ENCODE data around the gene MAT2A.

Gene MAT2A

DNA sequence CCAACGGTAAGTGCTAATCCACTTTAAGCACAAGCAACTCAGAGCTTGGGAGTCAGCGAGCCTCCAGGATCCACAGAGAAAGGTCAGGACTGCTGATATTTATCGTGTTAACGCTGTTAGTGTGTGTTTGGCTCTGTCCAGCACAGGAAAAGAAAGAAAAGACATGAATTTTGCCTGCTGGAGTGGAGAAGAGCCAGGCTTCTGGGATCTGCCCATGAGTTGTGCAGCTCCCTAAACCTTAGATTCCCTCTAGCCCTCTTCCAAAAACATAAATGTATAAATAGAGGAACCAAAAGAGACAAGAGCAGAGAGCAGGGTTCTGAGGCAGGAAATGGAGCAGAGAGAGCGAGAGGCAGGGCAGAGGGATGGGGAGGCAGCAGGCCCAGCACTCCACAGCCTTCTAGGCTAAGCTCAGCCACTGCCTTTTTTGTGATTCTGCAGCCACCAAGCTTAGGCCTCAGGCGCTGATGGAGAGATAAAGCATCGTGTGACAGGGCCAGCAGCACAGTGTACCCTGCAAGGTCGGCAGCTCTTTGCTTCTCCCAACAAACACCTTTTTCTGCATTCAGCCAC is 14.5 kb upstream of the MAT2A start:
- no peak overlapping the region for H3K4me3 ChIP-seq (ENCODE audit: control insufficient read depth, low read depth, low read length)
- no peak for DNase-seq (ENCODE audit: low read depth)
- TF ChIP-seq, protein P1, sequence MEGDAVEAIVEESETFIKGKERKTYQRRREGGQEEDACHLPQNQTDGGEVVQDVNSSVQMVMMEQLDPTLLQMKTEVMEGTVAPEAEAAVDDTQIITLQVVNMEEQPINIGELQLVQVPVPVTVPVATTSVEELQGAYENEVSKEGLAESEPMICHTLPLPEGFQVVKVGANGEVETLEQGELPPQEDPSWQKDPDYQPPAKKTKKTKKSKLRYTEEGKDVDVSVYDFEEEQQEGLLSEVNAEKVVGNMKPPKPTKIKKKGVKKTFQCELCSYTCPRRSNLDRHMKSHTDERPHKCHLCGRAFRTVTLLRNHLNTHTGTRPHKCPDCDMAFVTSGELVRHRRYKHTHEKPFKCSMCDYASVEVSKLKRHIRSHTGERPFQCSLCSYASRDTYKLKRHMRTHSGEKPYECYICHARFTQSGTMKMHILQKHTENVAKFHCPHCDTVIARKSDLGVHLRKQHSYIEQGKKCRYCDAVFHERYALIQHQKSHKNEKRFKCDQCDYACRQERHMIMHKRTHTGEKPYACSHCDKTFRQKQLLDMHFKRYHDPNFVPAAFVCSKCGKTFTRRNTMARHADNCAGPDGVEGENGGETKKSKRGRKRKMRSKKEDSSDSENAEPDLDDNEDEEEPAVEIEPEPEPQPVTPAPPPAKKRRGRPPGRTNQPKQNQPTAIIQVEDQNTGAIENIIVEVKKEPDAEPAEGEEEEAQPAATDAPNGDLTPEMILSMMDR (IDR thresholded peaks at IDR 0.05; ENCODE audit: control insufficient read depth, insufficient read depth, low read depth, low read length, missing control alignments), result no peak

DNA sequence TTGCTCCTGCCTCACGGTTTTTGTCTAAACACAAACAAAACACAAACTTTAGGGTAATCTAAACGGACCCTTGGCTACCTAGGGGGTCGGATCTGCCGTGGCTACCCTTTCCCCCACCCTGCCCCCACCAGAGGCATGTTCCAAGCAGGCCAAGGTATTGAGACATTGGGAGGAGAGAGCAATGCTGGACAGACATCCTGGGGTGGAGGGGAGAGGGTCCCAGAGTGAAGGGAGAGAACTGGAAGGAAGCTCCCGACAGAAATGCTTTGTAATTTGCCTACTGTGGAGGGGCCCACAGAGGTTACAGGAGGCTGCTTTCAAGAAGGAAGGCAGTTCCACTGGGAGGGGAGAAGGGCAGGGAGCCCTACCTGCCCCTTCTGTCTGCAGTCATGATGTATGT is 13.9 kb upstream of the MAT2A start:
- H3K4me3 ChIP-seq (ENCODE audit: control insufficient read depth, low read depth, low read length), result no peak overlapping the region
- TF ChIP-seq, protein P1 (IDR thresholded peaks at IDR 0.05; ENCODE audit: control insufficient read depth, insufficient read depth, low read depth, low read length, missing control alignments), result no peak
- no peak for DNase-seq (ENCODE audit: low read depth)

DNA sequence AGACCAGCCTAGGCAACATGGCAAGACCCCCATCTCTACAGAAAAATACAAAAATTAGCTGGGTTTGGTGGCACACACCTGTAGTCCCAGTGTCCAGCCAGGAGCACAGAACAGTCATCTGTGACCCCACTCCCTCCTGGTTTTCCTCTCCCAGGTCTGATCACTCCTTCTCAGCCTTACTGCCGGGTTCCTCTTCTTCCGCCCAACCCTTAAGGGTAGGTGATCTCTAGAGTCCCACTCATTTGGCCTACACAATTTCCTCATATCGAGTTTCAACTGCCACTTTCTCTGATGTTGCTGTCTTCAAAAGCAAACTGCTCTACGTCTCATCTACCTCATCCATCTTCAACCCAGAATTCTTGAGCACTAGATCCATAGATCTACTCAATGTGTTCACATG is 13.4 kb upstream of the MAT2A start:
- DNase-seq (ENCODE audit: low read depth), result no peak
- TF ChIP-seq, protein P1 (IDR thresholded peaks at IDR 0.05; ENCODE audit: control insufficient read depth, insufficient read depth, low read depth, low read length, missing control alignments), result no peak
- H3K4me3 ChIP-seq (ENCODE audit: control insufficient read depth, low read depth, low read length), result no peak overlapping the region

DNA sequence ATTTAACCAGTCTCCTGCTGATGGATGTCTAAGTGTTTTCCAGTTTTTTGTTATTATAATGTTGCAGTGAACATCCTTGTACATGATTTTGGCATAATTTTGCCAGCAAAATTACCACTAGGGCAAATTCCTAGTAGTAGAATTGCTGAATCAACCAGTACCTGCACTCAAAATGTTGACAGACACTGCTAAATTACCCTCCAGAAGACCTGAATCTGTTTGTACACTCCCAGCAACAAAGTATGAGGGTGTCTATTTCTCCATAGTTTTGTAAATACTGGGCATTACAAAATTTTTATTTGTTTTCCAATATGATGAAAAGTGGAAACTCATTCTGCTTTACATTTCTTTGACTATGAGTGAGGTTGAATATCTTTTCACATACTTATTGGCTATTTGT is 11.2 kb upstream of the MAT2A start:
- H3K4me3 ChIP-seq (ENCODE audit: control insufficient read depth, low read depth, low read length), result no peak overlapping the region
- TF ChIP-seq, protein P1 (IDR thresholded peaks at IDR 0.05; ENCODE audit: control insufficient read depth, insufficient read depth, low read depth, low read length, missing control alignments), result no peak
- DNase-seq (ENCODE audit: low read depth), result no peak

DNA sequence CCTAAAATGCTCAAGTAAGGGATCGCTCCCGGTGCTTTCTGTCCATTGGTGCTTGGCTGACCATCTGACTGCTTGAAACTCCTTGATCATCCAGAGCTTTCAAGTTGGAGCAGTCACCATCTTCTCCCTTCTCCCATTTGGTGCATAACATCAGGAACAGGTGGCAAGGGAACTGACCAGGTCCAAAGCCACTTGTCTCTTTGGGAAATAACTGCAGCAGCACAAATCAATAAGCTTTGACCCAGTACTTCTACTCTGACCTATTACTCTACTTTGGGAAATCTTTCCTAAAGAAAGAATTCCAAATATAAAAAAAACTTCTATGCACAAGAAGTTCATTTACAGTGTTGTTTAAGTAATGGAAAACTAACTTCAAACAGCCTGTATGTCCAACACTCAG is 10.6 kb upstream of the MAT2A start:
- TF ChIP-seq, protein P1 (IDR thresholded peaks at IDR 0.05; ENCODE audit: control insufficient read depth, insufficient read depth, low read depth, low read length, missing control alignments), result no peak
- H3K4me3 ChIP-seq (ENCODE audit: control insufficient read depth, low read depth, low read length), result no peak overlapping the region
- DNase-seq (ENCODE audit: low read depth), result no peak

DNA sequence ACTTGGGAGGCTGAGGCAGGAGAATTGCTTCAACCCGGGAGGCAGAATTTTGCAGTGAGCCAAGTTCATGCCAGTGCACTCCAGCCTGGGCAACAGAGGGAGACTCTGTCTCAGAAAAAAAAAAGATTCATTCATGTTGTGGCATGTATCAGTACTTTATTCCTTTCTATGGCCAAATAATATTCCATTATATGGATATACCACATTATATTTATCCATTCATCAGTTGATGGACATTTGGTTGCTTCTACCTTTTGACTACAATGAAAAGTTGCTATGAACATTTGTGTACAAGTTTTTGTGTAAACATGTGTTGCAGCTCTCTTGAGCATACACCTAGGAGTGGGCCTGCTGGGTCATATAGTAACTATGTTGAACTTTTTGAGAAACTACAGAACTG is 9.2 kb upstream of the MAT2A start:
- no peak for DNase-seq (ENCODE audit: low read depth)
- no peak overlapping the region for H3K4me3 ChIP-seq (ENCODE audit: control insufficient read depth, low read depth, low read length)
- TF ChIP-seq, protein P1 (IDR thresholded peaks at IDR 0.05; ENCODE audit: control insufficient read depth, insufficient read depth, low read depth, low read length, missing control alignments), result no peak

DNA sequence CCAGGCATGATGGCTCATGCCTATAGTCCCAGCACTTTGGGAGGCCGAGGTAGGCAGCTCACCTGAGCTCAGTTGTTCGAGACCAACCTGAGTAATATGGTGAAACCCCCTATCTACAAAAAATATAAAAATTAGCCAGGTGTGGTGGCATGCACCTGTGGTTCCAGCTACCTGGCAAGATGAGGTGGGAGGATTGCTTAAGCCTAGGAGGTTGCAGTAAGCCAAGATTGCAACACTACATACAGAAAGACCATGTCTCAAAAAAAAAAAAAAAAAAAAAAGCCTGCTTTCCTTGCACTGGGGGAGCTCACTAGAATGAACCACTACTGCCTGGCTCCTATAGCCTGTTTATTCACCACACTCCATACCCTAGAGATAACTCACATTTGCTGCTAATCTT is 7.4 kb upstream of the MAT2A start:
- no peak for DNase-seq (ENCODE audit: low read depth)
- TF ChIP-seq, protein P1 (IDR thresholded peaks at IDR 0.05; ENCODE audit: control insufficient read depth, insufficient read depth, low read depth, low read length, missing control alignments), result no peak
- H3K4me3 ChIP-seq (ENCODE audit: control insufficient read depth, low read depth, low read length), result no peak overlapping the region

Data from AG09309 (cell line).